ENCODE measurements around the gene GRIK3.

DNA sequence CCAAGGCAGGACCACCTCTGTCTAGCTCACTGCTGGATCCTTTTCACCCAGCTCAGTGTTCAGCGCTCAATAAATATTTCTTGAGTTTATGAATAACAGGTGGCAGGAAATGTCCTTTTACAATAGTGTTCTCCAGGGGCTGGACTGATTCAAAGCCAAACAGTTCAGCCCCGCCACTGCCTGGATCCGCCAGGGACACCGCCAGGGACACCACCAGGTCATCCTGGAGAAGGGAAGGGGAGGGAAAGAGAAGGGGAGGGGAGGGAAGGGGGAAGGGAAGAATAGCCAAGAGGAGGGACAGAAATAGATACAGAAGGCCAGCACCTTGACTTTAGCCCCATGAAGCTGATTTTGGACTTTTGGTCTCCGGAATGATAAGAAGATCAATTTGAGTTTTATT is 255.6 kb downstream of the GRIK3 start:
- TF ChIP-seq, protein P1, sequence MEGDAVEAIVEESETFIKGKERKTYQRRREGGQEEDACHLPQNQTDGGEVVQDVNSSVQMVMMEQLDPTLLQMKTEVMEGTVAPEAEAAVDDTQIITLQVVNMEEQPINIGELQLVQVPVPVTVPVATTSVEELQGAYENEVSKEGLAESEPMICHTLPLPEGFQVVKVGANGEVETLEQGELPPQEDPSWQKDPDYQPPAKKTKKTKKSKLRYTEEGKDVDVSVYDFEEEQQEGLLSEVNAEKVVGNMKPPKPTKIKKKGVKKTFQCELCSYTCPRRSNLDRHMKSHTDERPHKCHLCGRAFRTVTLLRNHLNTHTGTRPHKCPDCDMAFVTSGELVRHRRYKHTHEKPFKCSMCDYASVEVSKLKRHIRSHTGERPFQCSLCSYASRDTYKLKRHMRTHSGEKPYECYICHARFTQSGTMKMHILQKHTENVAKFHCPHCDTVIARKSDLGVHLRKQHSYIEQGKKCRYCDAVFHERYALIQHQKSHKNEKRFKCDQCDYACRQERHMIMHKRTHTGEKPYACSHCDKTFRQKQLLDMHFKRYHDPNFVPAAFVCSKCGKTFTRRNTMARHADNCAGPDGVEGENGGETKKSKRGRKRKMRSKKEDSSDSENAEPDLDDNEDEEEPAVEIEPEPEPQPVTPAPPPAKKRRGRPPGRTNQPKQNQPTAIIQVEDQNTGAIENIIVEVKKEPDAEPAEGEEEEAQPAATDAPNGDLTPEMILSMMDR (IDR thresholded peaks at IDR 0.05; ENCODE audit: low read depth, low read length, poor library complexity, severe bottlenecking): no peak
- no peak for TF ChIP-seq EZH2phosphoT487 (IDR thresholded peaks at IDR 0.05; ENCODE audit: borderline replicate concordance, low read length)

Data from DOHH2 (cell line).